ENCODE measurements around the gene KRT81.
A peak's percentile ranks its signal among the peaks of the same experiment; 100 is the strongest.

KRT81 gene

DNA sequence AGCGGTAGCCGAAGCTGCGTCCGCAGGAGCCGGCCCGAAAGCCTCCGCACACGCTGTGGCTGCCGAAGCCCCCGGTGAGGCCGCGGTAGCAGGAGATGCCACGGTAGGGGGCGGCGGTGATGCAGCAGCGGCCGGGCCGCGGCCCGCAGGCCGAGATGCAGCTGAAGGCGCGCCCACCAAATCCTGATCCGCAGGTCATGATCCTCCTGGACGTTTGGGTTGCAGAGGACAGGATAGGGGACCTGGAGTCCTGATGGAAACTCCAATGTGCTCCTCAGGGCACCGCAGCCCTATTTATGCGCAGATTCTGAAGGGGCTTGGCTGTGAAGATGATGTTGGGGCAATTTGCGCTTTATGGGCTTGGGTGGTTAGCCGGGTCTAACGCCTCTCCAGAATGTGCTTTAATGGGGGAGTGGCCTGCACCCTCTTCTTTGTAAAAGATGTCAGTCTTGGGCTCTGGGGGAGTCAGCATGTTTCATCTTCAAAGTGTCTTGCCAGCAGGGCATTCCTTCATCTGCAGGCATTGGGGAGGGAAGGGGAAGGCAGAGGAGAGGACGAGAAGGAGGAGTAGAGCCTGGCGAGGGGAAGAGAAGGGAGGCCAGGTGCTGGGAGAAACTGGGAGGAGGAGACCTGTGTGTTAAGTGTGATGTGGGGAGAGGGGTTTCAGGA lies at the start of gene KRT81:
KRT81 (minus strand) TSS at position 268 of the 669 bp plus-strand sequence; CDS start at position 199, 69 bp downstream.
- no peak for DNase-seq (ENCODE audit: low read depth in 1 of 2, low spot score in 1 of 2)

- DNase-seq (ENCODE audit: low read depth in 1 of 2, low spot score in 1 of 2), result no peak
Observed at GRCh38 chr12:52338241-52338960, 47.1 kb upstream of the KRT81 start.

- DNase-seq (ENCODE audit: low read depth in 1 of 2, low spot score in 1 of 2), result no peak
Observed at GRCh38 chr12:52337054-52337453, 45.7 kb upstream of the KRT81 start.

GRCh38 chr12:52336641-52337040 lies 45.3 kb upstream of the KRT81 start:
- DNase-seq (ENCODE audit: low read depth in 1 of 2, low spot score in 1 of 2), result no peak

- DNase-seq (ENCODE audit: low read depth in 1 of 2, low spot score in 1 of 2), result no peak
Observed at GRCh38 chr12:52335598-52336262, 44.4 kb upstream of the KRT81 start.

DNA sequence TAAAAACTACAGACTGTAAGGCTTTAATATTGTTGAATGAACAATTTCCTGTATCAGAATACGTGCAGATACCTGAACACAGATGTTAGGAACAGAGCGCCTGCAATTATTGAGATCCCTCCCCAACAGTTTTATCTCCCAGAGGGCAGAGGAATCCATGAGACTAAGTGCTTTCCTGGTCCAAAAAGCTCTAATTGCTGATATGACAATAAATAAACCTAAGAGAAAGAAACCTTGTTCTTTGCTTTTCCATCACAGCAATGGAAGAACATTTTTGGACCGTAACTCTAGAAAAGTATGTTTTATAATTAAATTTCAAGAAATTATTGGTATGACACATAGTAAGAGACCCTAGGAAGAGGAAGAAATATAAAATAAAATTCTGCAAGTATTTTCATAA lies 42.9 kb upstream of the KRT81 start:
- DNase-seq (ENCODE audit: low read depth in 1 of 2, low spot score in 1 of 2), result no peak

- DNase-seq (ENCODE audit: low read depth in 1 of 2, low spot score in 1 of 2), result no peak
Observed at GRCh38 chr12:52333321-52333720, 42.0 kb upstream of the KRT81 start.

GRCh38 chr12:52332381-52332780 lies 41.0 kb upstream of the KRT81 start:
- no peak for DNase-seq (ENCODE audit: low read depth in 1 of 2, low spot score in 1 of 2)

DNA sequence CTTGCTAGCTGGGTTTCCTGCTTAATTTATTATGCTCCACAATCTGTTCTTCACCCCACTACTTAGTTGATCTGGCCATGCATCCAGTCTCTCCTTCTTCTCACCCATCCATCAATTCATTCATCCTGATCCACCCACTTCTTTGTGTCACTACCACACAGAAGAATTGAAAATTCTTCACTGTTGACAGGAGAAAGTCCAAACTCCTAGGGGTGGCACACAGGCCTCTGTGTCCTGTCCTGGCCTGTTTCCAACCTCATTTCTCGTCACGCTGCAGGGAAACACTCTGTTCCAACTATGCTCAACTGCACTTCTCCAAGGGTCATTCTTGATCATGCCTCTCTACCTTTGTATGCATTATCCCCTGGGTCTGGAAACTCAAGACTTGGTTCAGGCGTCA lies 40.5 kb upstream of the KRT81 start:
- DNase-seq (ENCODE audit: low read depth in 1 of 2, low spot score in 1 of 2), result no peak

- no peak for DNase-seq (ENCODE audit: low read depth in 1 of 2, low spot score in 1 of 2)
Observed at GRCh38 chr12:52331039-52331438, 39.7 kb upstream of the KRT81 start.

- DNase-seq (ENCODE audit: low read depth in 1 of 2, low spot score in 1 of 2), result no peak
Observed at GRCh38 chr12:52327830-52328500, 36.6 kb upstream of the KRT81 start.

DNA sequence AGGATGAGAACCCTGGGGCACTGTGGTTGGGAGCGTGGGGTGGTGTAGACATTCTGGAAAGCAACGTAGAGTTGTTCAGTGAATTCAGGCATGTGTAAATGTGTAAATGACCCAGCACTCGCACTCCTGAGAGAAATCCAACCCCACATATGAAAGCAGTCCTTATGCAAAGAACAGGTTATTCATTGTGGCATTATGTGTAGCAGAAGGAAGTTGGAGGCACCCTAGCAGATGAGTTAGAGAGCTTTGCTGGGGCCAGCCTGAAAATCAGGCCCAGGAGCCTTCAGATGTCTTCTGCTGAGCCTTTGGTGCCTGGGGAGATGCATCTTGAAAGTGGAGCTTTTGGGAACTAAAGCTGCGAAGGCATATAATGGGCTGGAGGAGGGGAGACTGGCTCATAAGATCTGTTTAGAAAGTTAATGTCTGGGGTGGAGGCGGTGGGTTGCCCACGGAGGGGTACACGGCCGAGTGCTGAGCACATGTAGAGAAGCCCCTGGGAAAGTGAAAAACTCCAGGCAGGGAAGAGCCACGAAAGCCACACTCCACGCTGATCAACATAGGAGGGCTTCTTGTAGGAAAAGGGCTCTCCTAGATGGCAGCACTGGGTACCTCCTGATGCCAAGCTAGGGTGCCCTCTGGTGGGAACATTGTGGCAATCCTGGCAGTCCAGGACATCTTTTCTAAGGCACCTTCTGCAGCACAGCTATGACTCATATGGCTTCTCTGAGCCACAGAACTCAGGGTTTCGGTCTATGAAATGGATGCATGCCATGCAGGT lies 35.9 kb upstream of the KRT81 start:
- DNase-seq (ENCODE audit: low read depth in 1 of 2, low spot score in 1 of 2), result peak; percentile 39 to 76

DNA sequence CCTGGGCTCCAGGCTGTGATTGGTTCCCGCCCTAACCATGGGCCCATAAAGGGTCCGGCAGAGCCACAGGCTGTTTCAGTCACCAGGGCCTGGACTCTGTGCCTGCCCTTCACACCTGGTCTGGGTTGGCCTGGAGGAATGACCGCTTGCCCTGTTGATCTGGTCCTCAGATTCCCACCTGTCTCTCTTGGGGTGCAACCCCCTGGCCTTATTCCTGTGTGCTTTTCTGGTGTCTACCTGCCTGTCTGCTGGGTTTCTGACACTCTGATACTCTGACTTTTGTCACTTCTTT lies 32.8 kb upstream of the KRT81 start:
- no peak for DNase-seq (ENCODE audit: low read depth in 1 of 2, low spot score in 1 of 2)

GRCh38 chr12:52323416-52324152 lies 32.2 kb upstream of the KRT81 start:
- DNase-seq (ENCODE audit: low read depth in 1 of 2, low spot score in 1 of 2), result no peak

- no peak for DNase-seq (ENCODE audit: low read depth in 1 of 2, low spot score in 1 of 2)
Observed at GRCh38 chr12:52323001-52323400, 31.7 kb upstream of the KRT81 start.

DNA sequence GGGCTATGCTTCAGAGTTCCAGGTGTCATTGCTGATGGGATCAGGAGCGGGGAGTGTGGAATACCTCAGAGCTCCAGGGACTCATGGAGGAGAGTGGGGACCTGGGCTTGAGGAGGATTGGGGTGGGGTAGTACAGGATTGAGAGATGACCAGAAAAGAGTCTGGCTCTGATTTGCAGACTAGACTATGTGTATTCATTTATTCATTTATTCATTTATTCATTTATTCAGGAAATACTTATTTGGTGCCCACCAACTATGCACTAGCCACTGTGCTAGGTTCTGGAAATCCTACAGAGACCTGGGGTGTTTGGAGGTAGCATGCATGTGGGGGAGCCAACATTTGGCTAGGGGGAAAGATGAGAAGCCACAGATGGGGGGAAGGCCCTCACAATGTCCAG lies 30.7 kb upstream of the KRT81 start:
- DNase-seq (ENCODE audit: low read depth in 1 of 2, low spot score in 1 of 2), result no peak

GRCh38 chr12:52321418-52321817 lies 30.1 kb upstream of the KRT81 start:
- DNase-seq (ENCODE audit: low read depth in 1 of 2, low spot score in 1 of 2), result no peak

DNA sequence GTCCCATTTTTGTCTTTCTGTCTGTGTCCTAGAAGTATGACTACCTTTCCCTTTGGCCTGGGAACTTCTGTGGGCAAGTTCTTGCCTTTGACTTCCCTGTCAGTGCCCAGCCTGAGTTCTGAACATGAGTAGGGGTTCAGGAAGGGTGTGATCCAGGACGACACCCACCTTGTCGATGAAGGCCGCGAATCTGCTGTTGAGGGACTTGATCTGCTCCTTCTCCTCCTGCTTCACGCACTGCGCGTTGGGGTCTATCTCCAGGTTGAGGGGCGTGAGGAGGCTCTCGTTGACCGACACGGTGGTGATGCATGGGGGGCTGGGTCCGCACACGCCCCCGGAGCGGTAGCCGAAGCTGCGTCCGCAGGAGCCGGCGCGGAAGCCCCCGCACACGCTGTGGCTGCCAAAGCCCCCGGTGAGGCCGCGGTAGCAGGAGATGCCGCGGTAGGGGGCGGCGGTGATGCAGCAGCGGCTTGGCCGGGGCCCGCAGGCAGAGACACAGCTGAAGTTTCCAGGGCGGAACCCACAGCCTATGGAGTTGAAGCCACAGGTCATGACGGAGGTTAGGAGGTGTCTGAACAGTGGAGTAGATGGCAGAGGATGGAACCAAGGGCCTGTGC lies 29.6 kb upstream of the KRT81 start, which contains the start of gene KRT83:
KRT83 (minus strand) TSS at position 615 of the 617 bp plus-strand sequence; CDS start at position 552, 63 bp downstream.
- DNase-seq (ENCODE audit: low read depth in 1 of 2, low spot score in 1 of 2), result no peak

DNA sequence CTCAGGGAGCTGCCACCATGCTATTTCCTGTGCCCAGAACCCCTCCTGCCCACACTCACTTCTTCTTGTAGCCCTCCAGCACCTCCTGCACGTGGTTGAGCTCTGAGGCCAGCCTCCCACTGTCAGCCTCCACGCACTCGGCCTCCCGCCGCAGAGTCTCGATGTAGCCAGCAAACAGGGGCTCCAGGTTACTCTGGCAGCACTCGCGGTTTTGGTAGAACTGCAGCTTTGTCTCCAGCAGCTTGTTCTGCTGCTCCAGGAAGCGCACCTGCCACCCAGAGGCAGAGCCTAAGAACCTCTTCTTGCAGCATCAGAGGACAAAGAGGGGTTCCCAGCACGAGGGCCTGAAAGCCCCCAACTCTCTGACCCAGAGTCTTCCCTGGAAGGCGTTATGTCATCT lies 27.8 kb upstream of the KRT81 start:
- no peak for DNase-seq (ENCODE audit: low read depth in 1 of 2, low spot score in 1 of 2)

All from activated CD4-positive, alpha-beta T cell treated with anti-CD3 and anti-CD28 coated beads, Interleukin-2, amount 50 U/mL, for 24 hours (primary cell).